ENCODE data around the gene CA10. TPM values are rescaled to one million over a fixed set of nuclear protein-coding genes. Genes with fewer than 3 reads are reported as not detected.

The CA10 gene
- total and polyA plus RNA-seq, 2 donors (not counting 3 experiments of a cell fraction or from before 2014, with no cell fraction given): not detected

DNA sequence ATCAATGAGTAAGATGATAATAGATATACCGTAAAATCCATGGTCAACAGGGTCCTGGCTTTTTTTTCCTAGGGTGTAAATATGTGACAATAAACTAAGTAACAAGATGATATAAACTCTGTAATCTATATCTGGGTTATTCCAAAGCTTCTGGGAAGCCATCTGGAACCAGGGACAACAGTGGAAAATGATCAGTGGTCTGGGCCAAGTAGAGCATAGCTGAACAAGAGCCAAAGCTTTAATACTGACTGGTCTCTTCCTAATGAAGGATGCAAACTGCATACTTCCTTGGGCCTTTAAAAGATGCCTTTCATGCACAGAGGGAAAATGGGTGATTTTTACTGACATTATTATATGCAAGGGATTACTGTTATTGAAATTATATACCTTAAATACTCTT is 8.9 kb downstream of the CA10 start:
- no TSS peak for BruUV-seq (replicated peaks)
- no peaks in the 10 kb centered on the region for H3K79me2 ChIP-seq (ENCODE audit: control insufficient read depth, insufficient read depth, low read length)
- no peaks in the 10 kb centered on the region for H3K4me1 ChIP-seq (ENCODE audit: control insufficient read depth, extremely low read depth, insufficient read depth, low read length)
- intact Hi-C loops (cut with micrococcal nuclease) (no loop called here), dilution Hi-C loops (cut with MboI; ENCODE audit: extremely low pct_ligation_motif_present, low sequenced_read_pairs) (no loop called here)
- no peaks in the 10 kb centered on the region for H3K36me3 ChIP-seq (ENCODE audit: control insufficient read depth in 2 of 2, extremely low read depth in 1 of 2, insufficient read depth in 2 of 2, low read length in 2 of 2)
- H4K20me1 ChIP-seq (replicated peaks; ENCODE audit: control insufficient read depth, extremely low read depth, insufficient read depth, low read length): no peaks in the 10 kb centered on the region
- H3K9me3 ChIP-seq (replicated peaks; ENCODE audit: control insufficient read depth, insufficient read depth, low read length): no peaks in the 10 kb centered on the region
- no peaks in the 10 kb centered on the region for H3K9me1 ChIP-seq (replicated peaks; ENCODE audit: control insufficient read depth, extremely low read depth, insufficient read depth, low read length)
- H2AFZ ChIP-seq (ENCODE audit: low read depth, low read length): no peak overlapping the region
- H3K27ac ChIP-seq (ENCODE audit: insufficient read depth, low read depth, low read length): no peak overlapping the region
- ChIA-PET POLR2A (no interaction called here), CTCF (no interaction called here)
- H3K4me2 ChIP-seq (ENCODE audit: insufficient read depth, low read length): no peak overlapping the region
- DNase-seq (ENCODE audit: low read depth, low spot score): no peak
- no peak overlapping the region for H3K9ac ChIP-seq (replicated peaks; ENCODE audit: extremely low read depth, insufficient read depth, low read length)
- H3K27me3 ChIP-seq (ENCODE audit: control insufficient read depth in 2 of 2, insufficient read depth in 2 of 2, low read length in 2 of 2): no peaks in the 10 kb centered on the region
- no peak for FAIRE-seq
- no peak overlapping the region for H3K4me3 ChIP-seq (replicated peaks in 1 of 3; ENCODE audit: insufficient read depth in 1 of 3, low read depth in 1 of 3, low read length in 3 of 3)
- TF ChIP-seq POLR2AphosphoS5 (IDR thresholded peaks at IDR 0.05; ENCODE audit: insufficient read depth, low read depth, low read length): no peak
- TF ChIP-seq JUN (IDR thresholded peaks at IDR 0.05; ENCODE audit: borderline replicate concordance, insufficient read depth, insufficient read length, low read depth): no peak
- no peak for TF ChIP-seq FOS (IDR thresholded peaks at IDR 0.05; ENCODE audit: borderline replicate concordance, insufficient read depth, low read length)
- TF ChIP-seq POLR2A (IDR thresholded peaks at IDR 0.05; ENCODE audit: low read depth, low read length): no peak
- TF ChIP-seq CTCF (IDR thresholded peaks at IDR 0.05; ENCODE audit: extremely low read depth in 1 of 2, insufficient read depth in 1 of 2, low read depth in 1 of 2, low read length in 2 of 2): no peak
- TF ChIP-seq, protein P1, sequence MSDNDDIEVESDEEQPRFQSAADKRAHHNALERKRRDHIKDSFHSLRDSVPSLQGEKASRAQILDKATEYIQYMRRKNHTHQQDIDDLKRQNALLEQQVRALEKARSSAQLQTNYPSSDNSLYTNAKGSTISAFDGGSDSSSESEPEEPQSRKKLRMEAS (IDR thresholded peaks at IDR 0.05; ENCODE audit: insufficient read depth, insufficient read length): no peak
- no peak for TF ChIP-seq MYC (IDR thresholded peaks at IDR 0.05; ENCODE audit: low read depth, low read length)
- no peak for TF ChIP-seq GATA2 (IDR thresholded peaks at IDR 0.05; ENCODE audit: insufficient read depth, insufficient read length, low read depth, low read length)
